Midbrain (tissue), 1 donor: ENCODE data around the gene LRRC63.
"Not testable (repeated sequence)": the region's sequence is repeated elsewhere in the genome, so short reads cannot be mapped to it uniquely, and the experiment has no call there.

ENCODE experiments used
- DNase-seq: peaks from one replicate; lab custom pipeline; 2025; lab: John Stamatoyannopoulos, UW

Gene LRRC63

DNA sequence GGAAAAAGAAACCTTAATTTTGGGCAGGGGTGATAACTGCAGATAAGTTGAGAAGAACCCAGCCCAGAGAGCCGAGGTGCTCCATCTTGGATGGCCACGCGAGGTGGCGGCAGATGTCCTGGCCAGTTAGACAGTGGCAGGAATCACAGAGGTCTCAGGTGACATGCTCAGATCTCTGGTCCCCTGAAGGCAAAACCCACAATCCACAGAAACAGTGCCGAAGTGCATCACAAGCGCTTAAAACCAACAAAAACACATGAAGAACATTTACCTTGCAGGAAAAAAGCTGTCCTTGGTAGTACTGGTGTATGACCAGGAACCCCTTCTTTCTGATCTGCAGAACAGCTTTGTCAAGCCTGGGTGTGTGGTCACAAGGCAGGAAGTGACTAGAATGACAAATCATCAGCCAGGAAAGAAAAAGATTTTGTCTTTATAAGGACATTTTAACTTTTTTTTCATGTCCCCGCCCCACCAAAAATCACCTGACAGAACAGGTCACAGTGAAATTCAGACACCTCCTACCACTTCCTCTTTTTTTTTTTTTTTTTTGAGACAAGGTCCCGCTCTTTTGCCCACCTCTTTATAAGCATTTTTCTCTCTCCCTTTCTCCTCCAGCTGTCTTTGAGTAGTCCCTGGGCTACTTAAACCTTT is 29.8 kb upstream of the LRRC63 start, which contains the start of gene LCP1:
Gene LCP1, minus strand, starts transcription at position 338 of the 651 bp plus-strand sequence. CDS start 22,515 bp downstream, outside the sequence.
- no peak for DNase-seq

DNA sequence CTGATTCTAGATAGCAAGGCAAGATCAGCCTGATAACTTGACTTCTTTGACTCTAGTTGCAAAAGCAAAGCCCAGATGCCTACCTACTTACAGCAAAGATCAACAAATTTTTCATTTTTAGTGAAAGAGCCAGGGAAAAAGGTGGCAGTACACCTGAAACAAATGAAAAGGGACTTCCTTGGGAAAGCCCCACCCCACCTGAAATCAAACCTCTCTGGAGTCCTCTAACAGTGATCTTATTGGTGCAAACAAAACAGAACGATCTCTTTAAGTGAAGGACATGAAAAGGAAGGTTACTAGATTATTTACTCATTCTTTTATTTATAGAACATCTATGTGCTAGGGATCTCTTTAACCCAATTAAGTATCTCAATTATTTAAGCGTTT is 29.2 kb upstream of the LRRC63 start:
- no peak for DNase-seq

DNA sequence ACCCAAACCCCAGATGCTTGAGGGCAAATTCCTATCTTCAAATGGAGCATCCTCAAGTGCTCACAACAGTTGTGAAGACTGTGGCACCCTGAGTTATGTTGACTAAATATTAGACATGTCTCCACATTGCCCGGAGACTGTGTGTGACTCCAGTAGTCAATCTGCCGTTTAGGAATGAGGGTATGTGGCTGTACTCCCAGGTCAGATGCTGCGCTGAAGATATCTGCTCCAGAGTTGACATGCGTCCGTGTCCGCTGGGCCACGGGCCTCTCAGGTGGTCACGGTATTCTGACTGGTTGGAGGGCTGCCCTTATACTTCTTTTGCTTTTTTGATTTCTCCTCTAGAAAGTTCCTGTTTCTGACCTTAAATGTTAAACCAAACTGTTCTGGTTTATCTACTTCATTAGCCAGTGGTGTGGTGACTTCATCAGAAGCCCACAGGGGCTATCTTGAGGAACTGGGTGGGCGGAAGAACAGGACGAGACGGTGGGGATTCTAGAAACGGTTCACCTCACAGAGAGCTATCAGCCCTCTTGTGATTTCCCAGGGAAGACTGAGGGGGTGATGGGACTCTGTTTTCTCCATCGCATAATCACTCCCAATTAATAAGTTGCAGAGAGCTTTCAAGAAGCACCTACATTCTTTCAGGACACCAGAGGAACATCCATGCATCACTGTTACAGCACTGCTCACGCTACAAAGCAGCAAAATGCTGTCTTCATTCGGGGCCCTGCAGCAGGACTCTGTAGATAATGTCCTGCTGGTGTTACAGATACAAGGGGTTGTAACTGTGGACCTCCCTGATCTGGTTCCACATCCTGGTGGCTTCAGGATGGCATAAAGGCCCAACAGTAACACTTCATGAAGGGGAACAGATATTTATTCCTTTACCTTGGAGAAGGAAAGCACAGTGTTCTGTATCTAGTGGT is 28.4 kb upstream of the LRRC63 start:
- no peak for DNase-seq

DNA sequence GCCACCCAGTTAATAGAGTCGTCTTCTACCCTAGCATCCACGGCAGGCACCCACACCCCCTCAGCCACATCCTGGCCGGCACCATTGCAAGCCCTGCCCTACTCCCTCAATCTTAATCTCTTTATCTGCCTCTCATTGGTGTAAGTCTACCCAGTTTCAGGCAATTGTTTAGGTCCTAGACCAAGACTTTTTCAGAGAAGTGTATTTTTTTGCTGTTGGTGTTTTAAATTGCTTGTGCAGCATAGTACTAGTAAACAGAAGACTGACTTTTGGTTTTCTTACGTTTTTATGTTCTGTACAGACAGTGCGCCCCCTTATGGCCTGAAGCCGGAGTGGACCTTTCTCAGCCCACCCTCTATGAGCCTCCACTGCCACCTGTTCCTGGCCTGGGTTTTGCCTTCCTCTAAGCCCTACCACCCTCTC is 27.4 kb upstream of the LRRC63 start:
- DNase-seq, result peak; percentile 10

DNA sequence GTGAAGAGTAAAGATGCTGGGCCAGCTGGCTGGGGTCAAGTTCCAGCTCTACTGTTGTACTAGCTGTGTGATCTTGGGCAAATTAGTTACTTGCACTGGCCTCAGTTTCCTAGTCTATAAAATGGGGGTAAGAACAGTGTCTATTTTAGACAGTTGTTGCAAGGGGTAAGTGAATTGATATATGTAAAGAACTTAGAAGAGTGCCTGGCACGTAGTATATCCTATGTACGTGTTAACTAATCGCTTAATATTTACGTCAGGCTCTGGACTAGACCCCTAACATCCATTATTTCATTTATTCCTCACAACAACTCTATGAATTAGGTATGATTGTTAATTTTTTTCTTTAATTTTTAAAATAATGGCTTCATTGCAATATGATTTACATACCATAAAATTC is 26.1 kb upstream of the LRRC63 start:
- no peak for DNase-seq

DNA sequence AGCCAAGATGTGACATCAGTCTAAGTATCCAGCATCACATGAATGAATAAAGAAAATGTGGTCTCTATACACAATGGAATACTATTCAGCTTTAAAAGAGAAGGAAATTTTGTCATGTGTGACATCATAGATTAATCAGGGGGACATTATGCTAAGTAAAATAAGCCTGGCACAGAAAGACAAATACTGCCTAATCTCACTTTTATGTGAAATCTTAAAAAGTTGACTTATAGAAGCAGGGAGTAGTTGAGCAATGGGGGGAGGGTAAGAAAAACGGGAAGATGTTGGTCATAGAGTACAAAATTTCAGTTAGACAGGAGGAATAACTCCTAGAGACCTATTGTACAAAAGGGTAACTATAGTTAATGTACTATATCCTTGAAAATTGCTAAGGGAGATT is 19.3 kb upstream of the LRRC63 start:
- DNase-seq, result no peak

DNA sequence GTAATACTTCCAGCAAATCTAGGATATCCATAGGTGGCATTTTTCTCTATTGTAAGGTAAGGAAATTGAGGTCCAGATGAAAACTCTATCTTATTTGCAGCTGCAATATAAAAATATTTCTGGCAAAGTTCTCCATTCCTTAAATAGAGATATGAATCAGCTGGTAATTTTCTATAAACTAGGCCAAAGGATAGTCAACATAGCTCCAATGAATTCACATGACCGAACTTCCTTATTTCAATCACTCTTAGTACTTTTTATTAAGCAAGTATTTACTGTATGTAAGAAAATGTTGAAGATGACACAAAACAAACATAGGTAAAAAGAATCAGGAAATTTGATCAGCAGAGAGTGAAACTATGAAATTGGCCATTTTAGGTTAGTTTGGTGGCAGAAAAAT is 16.7 kb upstream of the LRRC63 start:
- DNase-seq, result no peak

DNA sequence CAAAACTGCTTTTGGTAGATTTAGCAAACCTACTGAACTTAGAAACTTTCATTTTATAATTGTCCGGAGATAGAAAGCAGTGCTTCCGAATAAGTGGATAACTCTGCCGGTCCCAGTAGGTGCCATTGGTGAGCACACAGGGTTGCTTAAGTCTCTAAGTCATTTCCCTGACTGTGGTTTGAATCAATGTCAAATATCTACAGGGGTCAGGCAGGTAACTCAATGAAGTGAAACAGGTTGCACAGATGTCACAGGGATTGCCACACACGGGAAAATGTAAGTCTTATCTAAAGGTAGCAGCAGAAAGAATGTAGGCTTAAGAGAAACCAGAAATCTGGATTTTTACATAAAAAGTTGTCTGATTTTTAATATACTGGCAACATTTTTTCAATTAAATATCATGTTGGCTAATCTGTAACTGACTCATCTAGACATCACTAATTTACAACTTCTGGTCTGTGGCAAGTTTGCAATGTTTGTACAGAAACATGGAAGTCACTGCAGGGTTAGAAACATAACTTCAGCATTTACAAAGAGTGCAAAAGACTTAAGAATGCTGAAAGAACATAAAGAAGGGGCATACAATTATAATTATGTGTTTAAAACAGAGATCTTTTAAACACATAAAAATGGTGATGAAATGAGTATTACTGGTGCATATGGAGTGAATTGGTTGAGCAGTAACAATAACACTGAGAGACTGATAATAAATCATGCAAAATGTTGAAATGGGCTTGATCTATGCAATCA is 14.3 kb upstream of the LRRC63 start:
- no peak for DNase-seq

DNA sequence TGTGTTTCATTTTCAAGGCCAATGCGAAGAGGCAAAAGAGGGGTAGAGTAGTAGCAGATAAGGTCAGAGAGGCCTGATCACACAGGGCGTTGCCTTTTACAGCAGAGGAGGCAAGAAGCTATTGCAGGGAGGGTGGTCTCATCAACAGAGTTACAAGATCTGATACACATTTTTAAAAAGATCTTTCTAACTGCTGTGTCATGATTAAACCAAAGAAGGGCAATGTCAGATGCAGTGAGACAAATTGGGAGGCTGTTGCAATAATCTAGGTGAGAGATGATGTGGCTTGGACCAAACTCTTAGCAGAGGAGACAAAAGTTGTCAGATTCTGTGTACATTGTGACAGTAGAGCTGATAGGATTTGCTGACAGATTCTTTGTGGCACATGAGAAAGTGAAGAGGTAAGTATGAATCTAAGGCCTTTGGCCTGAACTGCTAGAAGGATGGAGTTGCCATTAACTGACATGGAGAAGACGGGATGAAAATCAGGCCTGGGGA is 13.0 kb upstream of the LRRC63 start:
- no peak for DNase-seq

DNA sequence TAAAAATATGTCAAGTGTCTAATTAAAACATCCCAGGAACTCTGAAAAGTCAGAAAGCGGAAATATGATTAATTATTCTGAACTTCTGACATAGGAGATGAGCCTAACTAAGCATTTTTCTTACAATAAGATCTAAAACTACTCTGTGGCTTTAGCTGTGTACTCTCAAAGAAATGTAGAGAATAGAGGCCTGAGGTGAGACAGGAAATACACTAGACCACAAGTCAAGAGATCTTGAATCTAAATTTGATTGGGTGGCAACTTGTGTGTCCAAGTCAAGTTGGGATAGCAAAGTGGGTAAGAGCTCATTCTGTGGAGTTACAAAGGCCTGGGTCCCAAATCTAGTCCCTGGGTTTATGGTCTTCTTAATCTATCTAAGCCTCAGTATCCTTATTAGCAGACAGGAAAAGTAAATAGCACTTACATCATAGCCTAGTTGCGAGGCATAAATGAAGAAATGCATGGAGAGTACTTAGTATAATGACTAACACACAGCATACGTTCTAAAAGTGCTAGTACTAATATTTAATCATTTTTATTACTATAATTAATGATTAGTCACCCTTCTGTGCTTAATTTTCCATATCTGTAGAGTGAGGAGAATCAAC is 9.4 kb upstream of the LRRC63 start:
- no peak for DNase-seq

DNA sequence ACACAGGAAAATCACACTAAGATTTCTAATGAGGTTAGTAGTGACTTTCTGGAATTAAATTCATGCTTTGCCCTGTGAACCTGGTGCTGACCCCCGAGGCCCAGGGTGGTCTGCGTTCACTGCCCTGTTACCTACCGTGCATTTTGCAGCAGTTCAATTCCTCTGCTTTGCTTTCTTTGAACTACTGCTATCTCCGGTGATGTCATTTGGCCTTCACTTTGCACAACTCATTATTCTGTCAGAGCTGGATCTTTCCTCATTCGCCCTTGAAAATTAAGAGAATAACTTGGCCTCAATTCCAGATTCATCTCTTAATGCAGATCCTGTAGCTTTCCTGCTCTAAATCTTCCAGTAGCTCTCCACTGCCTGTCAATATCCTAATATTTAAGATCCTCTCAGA is 8.8 kb upstream of the LRRC63 start:
- no peak for DNase-seq

DNA sequence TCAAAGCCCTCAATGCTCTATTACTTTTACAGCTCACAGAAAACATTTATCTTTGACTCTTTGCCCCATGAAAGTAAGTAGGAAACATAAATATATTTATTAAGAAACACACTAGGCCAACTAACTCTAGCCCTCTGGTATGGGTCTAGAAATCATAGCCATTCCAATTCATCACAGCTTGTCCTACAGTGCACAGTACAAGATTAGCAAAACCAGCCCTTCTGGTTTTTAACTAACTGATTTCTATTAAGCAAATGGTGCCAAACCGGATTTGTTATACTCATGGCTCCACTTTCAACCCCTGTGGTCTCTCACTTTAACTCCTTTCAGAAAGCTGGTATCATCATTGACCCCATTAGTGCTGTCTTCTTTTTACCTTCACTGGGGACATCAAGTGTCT is 5.6 kb upstream of the LRRC63 start:
- no peak for DNase-seq

DNA sequence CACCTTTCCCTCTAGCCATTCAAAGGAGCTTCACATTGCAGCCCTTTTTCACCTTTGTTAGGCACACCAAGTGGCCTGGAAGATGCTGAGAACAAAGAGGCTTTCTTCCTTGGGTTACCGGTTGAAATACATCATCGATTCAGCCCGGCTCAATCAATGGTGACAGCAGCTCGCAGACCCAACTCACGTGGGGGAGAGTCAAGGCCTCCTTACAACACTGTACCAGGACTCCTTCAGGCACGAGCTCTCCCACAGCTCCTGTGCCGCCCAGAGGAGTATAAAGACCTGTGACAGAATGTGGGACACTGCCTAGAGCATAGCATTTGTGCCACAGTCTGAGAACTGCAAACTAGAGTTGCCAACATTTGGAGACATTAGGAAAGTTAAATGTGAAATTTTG is 3.9 kb upstream of the LRRC63 start:
- DNase-seq, result no peak

DNA sequence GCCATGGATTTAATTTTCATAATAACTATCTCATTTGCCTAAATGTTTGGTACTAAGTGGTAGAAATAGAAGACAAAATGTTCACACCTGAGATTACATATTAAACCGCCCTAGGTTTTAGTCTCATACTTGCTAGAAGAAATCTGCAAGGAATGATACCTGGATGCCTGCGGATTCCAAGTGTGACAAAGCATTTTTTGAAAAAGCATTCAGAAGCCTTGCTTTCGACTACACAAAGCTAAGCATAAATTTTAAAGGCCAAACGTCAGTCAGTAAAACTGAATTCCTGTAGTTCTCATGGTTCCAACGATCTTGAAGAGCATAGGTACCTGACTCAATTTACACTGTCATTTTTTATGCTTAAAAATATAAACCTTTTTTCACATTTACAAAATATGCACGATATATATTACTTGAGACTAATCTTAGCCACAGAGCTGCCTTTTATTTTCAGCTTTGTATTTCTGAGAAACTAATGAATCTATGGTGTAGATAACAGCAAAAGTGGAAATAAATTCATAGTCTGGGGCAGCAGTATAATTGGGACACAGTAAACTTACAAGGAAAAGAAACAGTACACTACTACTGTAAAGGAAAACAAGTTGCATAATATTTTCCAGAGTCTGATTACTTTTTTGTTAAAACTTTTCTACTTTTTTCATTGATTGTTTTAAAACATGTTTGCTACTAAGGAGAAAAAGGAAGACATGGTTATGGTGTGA is 1.2 kb upstream of the LRRC63 start:
- no peak for DNase-seq

DNA sequence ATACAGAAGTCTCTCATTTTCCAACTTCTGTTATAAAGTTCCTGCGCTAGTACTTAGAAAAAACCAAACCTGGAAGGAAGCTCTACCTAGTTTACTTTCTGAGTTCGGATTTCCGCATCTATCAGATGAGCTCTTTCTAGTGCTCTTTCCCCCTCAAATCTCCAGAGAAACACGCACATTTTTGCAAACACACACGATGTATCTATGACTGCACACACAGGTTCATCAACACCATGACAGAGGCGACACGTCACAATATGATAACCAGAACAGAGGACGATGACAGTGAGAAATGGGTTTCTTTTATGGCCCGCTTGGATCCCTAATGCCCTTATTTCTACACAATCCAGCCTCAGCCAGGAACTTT is 629 bp upstream of the LRRC63 start:
- DNase-seq, result peak; percentile 49

DNA sequence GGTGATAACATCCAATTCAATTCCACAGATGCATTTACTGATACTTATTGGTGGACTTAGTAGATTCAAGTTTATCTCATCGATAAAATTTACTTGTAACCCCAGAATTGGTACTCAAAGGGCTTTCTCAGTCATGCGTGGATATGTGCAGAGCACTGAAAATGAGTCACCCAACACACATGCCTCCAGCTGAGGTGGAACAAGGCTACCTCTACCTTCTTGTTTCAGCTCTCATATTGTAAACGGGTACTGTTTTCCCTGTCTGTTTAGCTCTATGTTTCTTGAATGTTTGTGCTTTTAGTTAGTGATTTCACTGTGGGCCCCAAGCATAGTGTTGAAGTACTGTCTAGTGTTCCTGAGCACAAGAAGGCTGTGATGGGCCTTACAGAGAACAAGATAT is 1.5 kb downstream of the LRRC63 start:
- DNase-seq, result no peak

DNA sequence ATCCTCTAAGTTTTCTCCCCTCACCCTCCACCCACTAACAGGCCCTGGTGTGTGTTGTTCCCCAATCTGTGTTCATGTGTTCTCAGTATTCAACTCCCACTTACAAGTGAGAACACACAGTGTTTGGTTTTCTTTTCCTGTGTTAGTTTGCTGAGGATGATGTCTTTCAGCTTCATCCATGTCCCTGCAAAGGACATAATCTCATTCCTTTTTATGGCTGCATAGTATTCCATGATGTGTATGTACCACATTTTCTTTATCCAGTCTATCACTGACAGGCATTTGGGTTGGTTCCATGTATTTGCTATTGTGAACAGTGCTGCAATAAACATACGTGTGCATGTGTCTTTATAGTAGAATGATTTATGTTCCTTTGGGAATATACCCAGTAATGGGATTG is 3.0 kb downstream of the LRRC63 start:
- not testable (repeated sequence) for DNase-seq

DNA sequence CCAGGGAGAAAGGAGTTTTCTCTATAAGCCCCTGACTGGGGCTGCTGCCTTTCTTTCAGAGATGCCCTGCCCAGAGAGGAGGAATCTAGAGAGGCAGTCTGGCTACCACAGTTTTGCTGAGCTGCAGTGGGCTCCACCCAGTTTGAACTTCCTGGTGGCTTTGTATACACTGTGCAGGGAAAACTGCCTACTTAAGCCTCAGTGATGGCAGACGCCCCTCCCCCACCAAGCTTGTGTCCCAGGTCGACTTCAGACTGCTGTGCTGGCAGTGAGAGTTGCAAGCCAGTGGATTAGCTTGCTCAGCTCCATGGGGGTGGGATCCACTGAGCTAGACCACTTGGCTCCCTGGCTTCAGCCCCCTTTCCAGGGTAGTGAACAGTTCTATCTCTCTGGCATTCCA is 8.5 kb downstream of the LRRC63 start:
- DNase-seq, result not testable (repeated sequence)

DNA sequence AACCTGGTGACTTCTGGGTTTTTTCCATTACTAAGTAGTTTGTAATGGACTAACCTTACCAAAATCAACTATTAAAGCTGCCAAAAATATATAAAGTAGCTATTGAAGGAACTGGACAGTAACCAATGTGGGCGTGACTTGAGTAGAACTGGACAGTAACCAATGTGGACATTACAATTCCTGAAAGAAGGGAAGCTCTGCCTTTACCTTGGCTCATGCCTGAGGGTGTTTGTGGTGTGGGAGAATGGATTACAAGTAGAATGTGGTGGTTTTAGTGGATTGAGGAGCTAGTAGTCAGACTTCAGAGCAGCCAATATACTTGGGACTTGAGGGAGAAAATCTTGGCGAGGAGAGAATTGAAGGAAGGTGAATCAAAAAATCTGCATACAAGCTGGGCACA is 17.5 kb downstream of the LRRC63 start:
- no peak for DNase-seq

DNA sequence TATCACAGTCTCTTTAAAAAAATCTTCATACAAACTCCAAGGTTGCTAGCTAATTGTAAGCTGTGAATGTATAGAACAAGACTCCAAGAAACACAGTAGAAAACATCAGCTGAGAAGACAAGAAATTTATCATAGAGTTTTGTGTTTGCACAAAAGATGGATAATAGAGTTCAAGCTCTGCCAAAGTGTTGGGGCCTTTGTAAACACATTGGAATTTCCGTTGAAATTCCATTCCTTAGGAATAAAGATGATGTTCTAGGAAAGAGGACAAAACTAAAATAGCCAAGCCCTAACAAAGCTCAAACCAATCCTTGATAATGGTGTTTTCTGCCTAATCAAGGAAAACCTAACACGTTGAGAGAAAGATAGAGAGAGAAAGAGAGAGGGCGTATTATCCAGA is 20.6 kb downstream of the LRRC63 start:
- no peak for DNase-seq

DNA sequence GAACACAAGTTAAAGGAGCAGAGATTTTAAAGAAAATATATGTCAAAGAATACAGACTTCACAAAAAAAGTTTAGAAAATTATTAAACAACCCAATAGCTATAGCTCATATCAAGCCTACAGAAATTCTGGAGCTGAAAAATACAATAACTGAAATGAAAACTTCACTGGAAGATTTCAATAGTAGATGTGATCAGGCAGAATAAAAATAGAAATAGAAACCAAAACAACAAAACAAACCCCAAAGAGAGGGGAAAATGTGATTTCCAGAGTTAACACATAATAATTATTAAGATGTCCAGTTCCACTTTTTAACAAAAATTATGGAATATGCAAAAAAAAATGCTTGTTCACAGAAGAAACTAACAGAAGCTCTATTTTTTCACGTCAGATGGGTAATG is 23.6 kb downstream of the LRRC63 start:
- DNase-seq, result no peak
